K562 (cell line): ENCODE measurements around the gene ASPHD1. TPM values are rescaled to one million over a fixed set of nuclear protein-coding genes. Genes with fewer than 3 reads are reported as not detected.

Source experiments
- ATAC-seq: fragments of 200-7000 bp; cut with Tn5 transposase; 3 replicates; pipeline ENCODE4 v1.9.1; 2020; ENCODE audit warnings: moderate library complexity
- BruUV-seq: library from RNA; stranded (reverse); fragments of 400-500 nt; replicated peaks from 2 replicates; lab custom pipeline; 2021; lab: Mats Ljungman, UMichigan
- CTCF ChIA-PET: fragments of 300-600 bp; formaldehyde crosslinking; extraction: SDS; loops from one replicate; lab custom pipeline; 2021; ENCODE audit warnings: low intra/inter-chr PET ratio; lab: Yijun Ruan, JAX
- POLR2A ChIA-PET: fragments of 300-600, 350-650 bp; sonication (Branson Sonifier 250); formaldehyde crosslinking; extraction: SDS; loops from one replicate; lab custom pipeline; 2021; ENCODE audit warnings: antibody characterized with exemption, inconsistent platforms; lab: Yijun Ruan, JAX
- DNase-seq, 4 experiments: peaks; one replicate each; pipeline versions ENCODE4 v3.0.0 to v3.0.0-alpha.2; 2011 to 2018; ENCODE audit warnings: low spot score in 3 of 4, mixed read lengths in 3 of 4; ENCODE audit errors: extremely low read depth in 1 of 4
- FAIRE-seq: peaks from 2 replicates; lab custom pipeline; 2011; peaks lifted over from hg19 to GRCh38; lab: Jason Lieb, UNC
- H2AFZ ChIP-seq: 2 replicates; pipeline ENCODE4 v1.6.0; 2011; ENCODE audit warnings: low read depth, low read length, control low read depth, inconsistent platforms
- H3K27ac ChIP-seq: fragments of 200-600 bp; 3 replicates; pipeline ENCODE4 v1.8.0; 2011; ENCODE audit warnings: low read depth, mild to moderate bottlenecking, control low read depth, inconsistent platforms, low read length, moderate library complexity, mixed read lengths; ENCODE audit errors: extremely low read depth
- H3K27me3 ChIP-seq, 2 experiments: fragments of 300-600 bp in 1 of 2; 2 replicates in 1 of 2; 3 replicates in 1 of 2; pipeline versions ENCODE4 v1.6.0 to v1.8.0; 2011; ENCODE audit warnings: inconsistent platforms in 2 of 2, low read length in 2 of 2, mild to moderate bottlenecking in 1 of 2, mixed read lengths in 1 of 2, moderate library complexity in 1 of 2; ENCODE audit not compliant: control insufficient read depth in 2 of 2, insufficient read depth in 2 of 2
- H3K36me3 ChIP-seq: fragments of 300-600 bp; 3 replicates; pipeline ENCODE4 v1.8.0; 2011; ENCODE audit warnings: mild to moderate bottlenecking, low read length, inconsistent platforms; ENCODE audit not compliant: control insufficient read depth, insufficient read depth
- H3K4me1 ChIP-seq, 2 experiments: fragments of 200-600 bp in 1 of 2; replicated peaks in 1 of 2; 2 replicates in 1 of 2; 3 replicates in 1 of 2; pipeline versions ENCODE4 v1.5.1 to v1.8.0; 2011; ENCODE audit warnings: inconsistent platforms in 2 of 2, low read length in 2 of 2, mild to moderate bottlenecking in 1 of 2, mixed read lengths in 1 of 2, moderate library complexity in 1 of 2; ENCODE audit not compliant: control insufficient read depth in 2 of 2, insufficient read depth in 2 of 2
- H3K4me2 ChIP-seq: 2 replicates; pipeline ENCODE4 v1.6.1; 2011; ENCODE audit warnings: low read length, control low read depth, inconsistent platforms, mixed read lengths; ENCODE audit not compliant: insufficient read depth
- H3K4me3 ChIP-seq: fragments of 200-600 bp; sonication (generic), shearing (Covaris generic); 2 replicates; pipeline ENCODE4 v1.5.1; 2016; ENCODE audit warnings: control low read depth, inconsistent platforms
- H3K79me2 ChIP-seq: fragments of 200-600 bp; 3 replicates; pipeline ENCODE4 v1.8.0; 2011; ENCODE audit warnings: low read length, inconsistent platforms; ENCODE audit not compliant: control insufficient read depth, insufficient read depth
- H3K9ac ChIP-seq, 2 experiments: 2 replicates each; pipeline versions ENCODE4 v1.6.0 to v1.6.1; 2011; ENCODE audit warnings: low read depth in 2 of 2, low read length in 2 of 2, control low read depth in 1 of 2, inconsistent platforms in 1 of 2, mild to moderate bottlenecking in 1 of 2, mixed read lengths in 1 of 2; ENCODE audit not compliant: insufficient read depth in 1 of 2
- H3K9me1 ChIP-seq: one replicate; pipeline ENCODE4 v1.6.0; 2011; ENCODE audit warnings: inconsistent platforms, mild to moderate bottlenecking, low read length, moderate library complexity; ENCODE audit not compliant: control insufficient read depth, insufficient read depth
- H3K9me3 ChIP-seq: replicated peaks from 2 replicates; pipeline ENCODE4 v1.5.1; 2011; ENCODE audit warnings: low read depth, low read length, inconsistent platforms; ENCODE audit not compliant: control insufficient read depth, insufficient read depth
- H4K20me1 ChIP-seq: replicated peaks from 2 replicates; pipeline ENCODE4 v1.6.1; 2011; ENCODE audit warnings: low read length, inconsistent platforms, mixed read lengths; ENCODE audit not compliant: control insufficient read depth, insufficient read depth
- ADNP ChIP-seq: fragments of 200-800 bp; sonication (Bioruptor generic); IDR thresholded peaks from 2 replicates; pipeline ENCODE4 v1.6.1; 2016; ENCODE audit warnings: missing genetic modification characterization, missing compliant biosample characterization
- ATF3 ChIP-seq, 2 experiments: fragments of 450-650 bp in 1 of 2; sonication (generic) in 1 of 2; formaldehyde crosslinking in 1 of 2; IDR thresholded peaks in 1 of 2; conservative IDR thresholded peaks in 1 of 2; 2 replicates each; pipeline versions ENCODE4 v1.6.1 to v1.8.1; 2016 to 2023; ENCODE audit warnings: mild to moderate bottlenecking in 2 of 2, moderate library complexity in 2 of 2, inconsistent platforms in 1 of 2, missing genetic modification reagents in 1 of 2
- FOSL1 ChIP-seq: fragments of 200-800 bp; sonication (Bioruptor generic); conservative IDR thresholded peaks from 2 replicates; pipeline ENCODE4 v1.6.1; 2016; ENCODE audit warnings: missing genetic modification characterization, missing compliant biosample characterization
- PPARD ChIP-seq: fragments of 250-450 bp; sonication (Bioruptor Pico); IDR thresholded peaks from 2 replicates; pipeline ENCODE4 v1.8.0; 2022; ENCODE audit warnings: inconsistent platforms, mild to moderate bottlenecking, moderate library complexity
- RBM15 ChIP-seq: fragments of 200-400 bp; formaldehyde crosslinking; IDR thresholded peaks from 2 replicates; pipeline ENCODE4 v1.6.1; 2018; ENCODE audit warnings: mild to moderate bottlenecking, low read length, moderate library complexity; ENCODE audit not compliant: insufficient read depth
- SOX6 ChIP-seq: fragments of 450-650 bp; IDR thresholded peaks from 2 replicates; pipeline ENCODE4 v1.6.1; 2014; ENCODE audit warnings: mild to moderate bottlenecking
- ZBTB2 ChIP-seq: fragments of 450-650 bp; IDR thresholded peaks from 2 replicates; pipeline ENCODE4 v1.6.1; 2016; ENCODE audit warnings: antibody characterized with exemption
- ZC3H4 ChIP-seq: sonication (generic); formaldehyde crosslinking; IDR thresholded peaks from 2 replicates; pipeline ENCODE4 v1.9.0; 2021; ENCODE audit warnings: missing genetic modification reagents, borderline replicate concordance
- ZNF140 ChIP-seq: fragments of 250-450 bp; sonication (Bioruptor Pico); IDR thresholded peaks from 2 replicates; pipeline ENCODE4 v1.8.0; 2021; ENCODE audit warnings: moderate library complexity, mild to moderate bottlenecking, inconsistent platforms
- WGBS: fragments of 100-300 bp; shearing (Covaris generic); methylation state at CpG from one replicate; pipeline ENCODE4 v1.1.6; 2016; ENCODE audit warnings: low coverage, mixed read lengths; ENCODE audit not compliant: insufficient coverage; ENCODE audit errors: missing lambda C conversion rate; 5-methylcytosine and 5-hydroxymethylcytosine counted together
- in situ Hi-C: fragments of 300-500 bp; cut with MboI; formaldehyde crosslinking; loops from 4 replicates; pipeline ENCODE4 v1.15.0; 2018; ENCODE audit warnings: inconsistent platforms, mixed read lengths
- intact Hi-C: fragments of 100-400 bp; cut with micrococcal nuclease; formaldehyde crosslinking; loops from 2 replicates; pipeline ENCODE4 v1.14.2; 2022
- polyA plus RNA-seq, 8 experiments: library from polyadenylated mRNA; depleted of rRNA in 4 of 8; stranded (reverse) in 5 of 8; unstranded in 3 of 8; fragments of >200 nt; fragmentation: Nextera tagmentation in 2 of 8; fragmentation: Illumina TruSeq in 1 of 8; extraction: Ambion mirVana in 2 of 8; extraction: Trizol in 1 of 8; gene quantifications; 2 replicates each; pipeline versions ENCODE4 v1.2.1 to v1.2.3, GENCODE V29; 2011 to 2014; ENCODE audit warnings: inconsistent platforms in 1 of 8, missing spikeins in 1 of 8
- total RNA-seq, 7 experiments: library from RNA; depleted of rRNA in 6 of 7; stranded (reverse); fragments of >200 nt in 6 of 7; fragmentation: Illumina TruSeq in 2 of 7; extraction: Trizol in 2 of 7; gene quantifications; 2 replicates each; pipeline versions ENCODE4 v1.2.1 to v1.2.3, GENCODE V29; 2011 to 2021; ENCODE audit warnings: low replicate concordance in 1 of 7
- TF ChIP-seq, protein P1 (sequence below): IDR thresholded peaks from 3 replicates; pipeline ENCODE4 v1.6.1; 2011; ENCODE audit warnings: borderline replicate concordance, mild to moderate bottlenecking, moderate library complexity; ENCODE audit not compliant: insufficient read length; ENCODE audit errors: extremely low read depth
- TF ChIP-seq, protein P2 (sequence below): fragments of 450-650 bp; formaldehyde crosslinking; IDR thresholded peaks from 2 replicates; pipeline ENCODE4 v1.4.0; 2020; ENCODE audit warnings: mild to moderate bottlenecking, mixed read lengths

ASPHD1 gene
- total and polyA plus RNA-seq, 9 of the 15 experiments (the other 6 are each of a cell fraction or from before 2014, with no cell fraction given): 0.03 to 0.70 (median 0.24) TPM; not detected in 5

- CTCF ChIA-PET: no interaction called here
- intact Hi-C loops (loop anchor here (5.0 kb wide), 2 partner anchors 35 to 70 kb away; partner anchors contain the start of genes HIRIP3, INO80E and TMEM219), in situ Hi-C loops (no loop called here)
- H3K9me1 ChIP-seq: no peaks in the 10 kb centered on the region
- peak overlapping the region; percentile 86 for H3K4me2 ChIP-seq
- peaks cover 9% of the 10 kb centered on the region; the same call in 1 of the 3 replicates for H3K36me3 ChIP-seq
- ATAC-seq (no peak), DNase-seq (peak in 2 of 4 experiments; percentile 21 to 26), FAIRE-seq (no peak)
- H4K20me1 ChIP-seq: no peaks in the 10 kb centered on the region
- POLR2A ChIA-PET: interaction anchor here (0.6 to 3.0 kb wide), 9 partner anchors 11 to 1159 kb away, joined by 3 to 17 read pairs (median 5); partner anchors contain the start of gene TMEM219
- no peak overlapping the region; the same call in 2 of the 3 replicates for H3K27ac ChIP-seq
- peaks cover 27% of the 10 kb centered on the region for H3K79me2 ChIP-seq
- no peak overlapping the region for H3K4me3 ChIP-seq
- H2AFZ ChIP-seq: peak overlapping the region; percentile 100; the same call in 1 of the 2 replicates
- H3K27me3 ChIP-seq: no peaks in the 10 kb centered on the region
- no TSS peak for BruUV-seq
- H3K9me3 ChIP-seq: no peaks in the 10 kb centered on the region
- WGBS: 51% methylated on average over 12 of the region's 12 CpGs
- H3K4me1 ChIP-seq: peaks cover 13 to 29% of the 10 kb centered on the region in 2 experiments; a peak in 4 of 5 replicates
- H3K9ac ChIP-seq: peak overlapping the region; percentile 91 to 94; a peak in 2 of 4 replicates
- TF ChIP-seq, protein P1, sequence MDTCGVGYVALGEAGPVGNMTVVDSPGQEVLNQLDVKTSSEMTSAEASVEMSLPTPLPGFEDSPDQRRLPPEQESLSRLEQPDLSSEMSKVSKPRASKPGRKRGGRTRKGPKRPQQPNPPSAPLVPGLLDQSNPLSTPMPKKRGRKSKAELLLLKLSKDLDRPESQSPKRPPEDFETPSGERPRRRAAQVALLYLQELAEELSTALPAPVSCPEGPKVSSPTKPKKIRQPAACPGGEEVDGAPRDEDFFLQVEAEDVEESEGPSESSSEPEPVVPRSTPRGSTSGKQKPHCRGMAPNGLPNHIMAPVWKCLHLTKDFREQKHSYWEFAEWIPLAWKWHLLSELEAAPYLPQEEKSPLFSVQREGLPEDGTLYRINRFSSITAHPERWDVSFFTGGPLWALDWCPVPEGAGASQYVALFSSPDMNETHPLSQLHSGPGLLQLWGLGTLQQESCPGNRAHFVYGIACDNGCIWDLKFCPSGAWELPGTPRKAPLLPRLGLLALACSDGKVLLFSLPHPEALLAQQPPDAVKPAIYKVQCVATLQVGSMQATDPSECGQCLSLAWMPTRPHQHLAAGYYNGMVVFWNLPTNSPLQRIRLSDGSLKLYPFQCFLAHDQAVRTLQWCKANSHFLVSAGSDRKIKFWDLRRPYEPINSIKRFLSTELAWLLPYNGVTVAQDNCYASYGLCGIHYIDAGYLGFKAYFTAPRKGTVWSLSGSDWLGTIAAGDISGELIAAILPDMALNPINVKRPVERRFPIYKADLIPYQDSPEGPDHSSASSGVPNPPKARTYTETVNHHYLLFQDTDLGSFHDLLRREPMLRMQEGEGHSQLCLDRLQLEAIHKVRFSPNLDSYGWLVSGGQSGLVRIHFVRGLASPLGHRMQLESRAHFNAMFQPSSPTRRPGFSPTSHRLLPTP: no peak
- no peak for TF ChIP-seq ZBTB2
- TF ChIP-seq ZNF140 (CRISPR knock-in tag): no peak
- TF ChIP-seq PPARD (CRISPR knock-in tag): no peak
- TF ChIP-seq, protein P2, sequence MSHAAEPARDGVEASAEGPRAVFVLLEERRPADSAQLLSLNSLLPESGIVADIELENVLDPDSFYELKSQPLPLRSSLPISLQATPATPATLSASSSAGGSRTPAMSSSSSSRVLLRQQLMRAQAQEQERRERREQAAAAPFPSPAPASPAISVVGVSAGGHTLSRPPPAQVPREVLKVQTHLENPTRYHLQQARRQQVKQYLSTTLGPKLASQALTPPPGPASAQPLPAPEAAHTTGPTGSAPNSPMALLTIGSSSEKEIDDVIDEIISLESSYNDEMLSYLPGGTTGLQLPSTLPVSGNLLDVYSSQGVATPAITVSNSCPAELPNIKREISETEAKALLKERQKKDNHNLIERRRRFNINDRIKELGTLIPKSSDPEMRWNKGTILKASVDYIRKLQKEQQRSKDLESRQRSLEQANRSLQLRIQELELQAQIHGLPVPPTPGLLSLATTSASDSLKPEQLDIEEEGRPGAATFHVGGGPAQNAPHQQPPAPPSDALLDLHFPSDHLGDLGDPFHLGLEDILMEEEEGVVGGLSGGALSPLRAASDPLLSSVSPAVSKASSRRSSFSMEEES (CRISPR knock-in tag): no peak
- TF ChIP-seq SOX6: no peak
- TF ChIP-seq ADNP (tag): no peak
- no peak for TF ChIP-seq RBM15
- no peak for TF ChIP-seq FOSL1 (tag)
- TF ChIP-seq ZC3H4: 0 out of 2 replicates have a peak, but pooled peaks have one; percentile 37
- peak; percentile 68 for TF ChIP-seq ATF3 (IDR thresholded peaks at IDR 0.05)
- no peak for TF ChIP-seq ATF3 (CRISPR knock-in tag; conservative IDR thresholded peaks at IDR 0.05)
Observed at GRCh38 chr16:29927070-29927905, 27.0 kb downstream of the ASPHD1 start.
